GM12875 (cell line): ENCODE measurements around the gene DDX5.
"Not testable (repeated sequence)": the region's sequence is repeated elsewhere in the genome, so short reads cannot be mapped to it uniquely, and the experiment has no call there.

Experiments
- H3K4me3 ChIP-seq: one replicate; pipeline ENCODE4 v1.5.1; 2011; ENCODE audit warnings: low read depth, low read length, control low read depth
- CTCF ChIP-seq: IDR thresholded peaks from 2 replicates; pipeline ENCODE4 v1.5.1; 2011; ENCODE audit warnings: low read depth, mild to moderate bottlenecking, control low read depth, inconsistent platforms, low read length, moderate library complexity, borderline replicate concordance; ENCODE audit not compliant: insufficient read depth

The DDX5 gene

DNA sequence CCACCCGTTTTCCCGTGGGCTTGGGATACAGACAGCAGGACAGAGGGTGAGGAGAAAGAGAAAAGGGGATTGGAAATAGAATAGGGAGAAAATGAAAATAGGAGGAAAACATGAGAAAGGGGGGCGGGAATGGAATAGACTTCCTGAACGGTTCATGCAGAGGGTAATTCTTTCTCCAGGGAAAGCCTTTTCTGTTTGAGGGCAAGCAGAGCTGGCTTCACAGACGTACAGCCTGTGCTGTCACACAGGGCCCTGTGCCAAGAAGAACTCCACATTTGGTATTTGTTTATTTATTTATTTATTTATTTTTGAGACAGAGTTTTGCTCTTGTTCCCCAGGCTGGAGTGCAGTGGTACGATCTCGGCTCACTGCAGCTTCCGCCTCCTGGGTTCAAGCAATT lies 45.1 kb downstream of the DDX5 start:
- no peak for TF ChIP-seq CTCF
- no peak overlapping the region for H3K4me3 ChIP-seq

DNA sequence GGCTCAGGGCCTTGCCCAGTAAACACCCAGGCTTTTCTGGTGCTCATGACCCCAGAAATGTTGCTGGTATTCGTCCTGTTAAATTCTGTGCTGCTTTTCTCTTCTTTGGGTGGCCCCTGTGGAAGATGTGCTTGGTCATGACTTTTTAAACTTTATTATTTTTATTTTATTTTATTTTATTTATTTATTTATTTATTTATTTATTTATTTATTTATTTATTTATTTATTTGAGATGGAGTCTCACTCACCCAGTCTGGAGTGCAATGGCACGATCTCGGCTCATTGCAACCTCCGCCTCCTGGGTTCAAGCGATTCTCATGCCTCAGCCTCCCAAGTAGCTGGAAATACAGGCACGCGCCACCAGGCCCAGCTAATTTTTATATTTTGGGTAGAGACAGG lies 46.3 kb downstream of the DDX5 start:
- not testable (repeated sequence) for H3K4me3 ChIP-seq

- no peak for TF ChIP-seq CTCF
- H3K4me3 ChIP-seq: no peak overlapping the region
Observed at GRCh38 chr17:64459284-64459747, 46.8 kb downstream of the DDX5 start.

DNA sequence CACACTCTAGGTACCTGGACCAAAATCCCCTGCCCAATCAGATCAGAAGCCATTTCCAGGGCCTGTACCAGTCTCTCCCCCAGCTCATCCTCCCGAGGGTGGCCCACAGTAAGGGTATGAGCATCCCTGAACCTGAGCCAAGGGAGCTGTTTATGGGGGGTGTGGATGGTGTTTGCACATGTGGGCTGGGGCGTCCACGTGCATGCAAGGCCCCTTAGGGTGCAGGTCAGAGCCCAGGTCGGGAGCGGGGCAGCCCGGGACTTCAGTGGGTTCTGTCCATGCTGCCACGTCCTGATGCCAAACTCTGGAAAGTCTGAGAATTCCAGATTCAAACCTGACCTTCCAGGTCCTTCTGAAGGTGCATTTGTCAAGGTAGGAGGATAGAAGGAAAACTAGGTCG lies 47.3 kb downstream of the DDX5 start:
- TF ChIP-seq CTCF: no peak
- no peak overlapping the region for H3K4me3 ChIP-seq

DNA sequence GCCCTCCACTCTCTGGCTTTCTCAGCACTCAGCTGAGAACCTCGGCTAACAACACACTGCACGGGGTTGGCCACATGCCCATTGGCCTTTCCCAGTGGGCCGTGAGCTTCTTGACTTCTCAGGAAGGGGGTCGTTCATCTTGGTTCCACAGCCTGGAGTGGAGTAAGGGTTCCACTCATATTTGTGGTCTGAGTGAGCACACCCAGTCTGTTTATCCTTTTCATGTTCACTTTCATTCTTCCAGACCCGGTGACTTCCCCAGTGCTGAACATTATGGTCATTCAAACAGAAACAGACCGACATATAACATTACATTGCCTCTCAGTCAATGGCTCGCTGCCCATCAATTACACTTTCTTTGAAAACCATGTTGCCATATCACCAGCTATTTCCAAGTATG lies 48.9 kb downstream of the DDX5 start:
- no peak for TF ChIP-seq CTCF
- no peak overlapping the region for H3K4me3 ChIP-seq

DNA sequence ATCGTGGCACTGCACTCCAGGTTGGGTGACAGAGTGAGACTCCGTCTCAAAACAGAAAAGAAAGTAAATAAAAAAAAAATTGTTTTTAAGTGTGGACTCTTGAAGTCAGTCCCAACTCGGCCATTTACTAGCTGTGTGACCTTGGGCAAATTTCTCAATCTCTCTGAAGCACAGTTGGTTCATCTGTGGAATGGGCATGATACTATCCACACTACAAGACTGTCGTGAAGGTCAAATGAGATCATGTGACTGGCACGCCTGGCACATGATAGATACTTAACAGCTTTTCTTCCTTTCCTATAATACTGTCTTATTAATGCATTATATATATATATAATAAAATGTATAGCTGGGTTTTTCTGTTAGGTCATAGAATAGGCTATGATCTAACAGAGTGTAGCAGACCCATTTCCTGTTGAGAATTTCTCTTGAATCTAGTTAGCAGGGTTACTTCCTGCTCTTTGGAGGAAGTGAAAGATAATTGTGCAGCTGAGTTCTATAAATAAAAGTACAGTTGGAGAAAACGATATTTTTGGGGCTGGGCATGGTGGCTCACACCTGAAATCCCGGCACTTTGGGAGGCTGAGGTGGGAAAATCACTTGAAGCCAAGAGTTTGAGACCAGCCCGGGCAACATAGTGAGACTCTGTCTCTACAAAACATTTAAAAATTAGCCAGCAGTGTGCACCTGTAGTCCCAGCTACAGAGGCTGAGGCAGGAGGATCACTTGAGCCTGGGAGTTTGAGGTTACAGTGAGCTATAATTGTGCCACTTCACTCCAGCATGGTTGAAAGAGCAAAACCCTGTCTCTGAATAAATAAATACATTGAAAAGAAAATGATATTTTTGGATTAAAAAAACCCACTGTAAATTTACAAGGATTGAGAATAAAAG lies 49.9 kb downstream of the DDX5 start:
- TF ChIP-seq CTCF: no peak
- no peak overlapping the region for H3K4me3 ChIP-seq

DNA sequence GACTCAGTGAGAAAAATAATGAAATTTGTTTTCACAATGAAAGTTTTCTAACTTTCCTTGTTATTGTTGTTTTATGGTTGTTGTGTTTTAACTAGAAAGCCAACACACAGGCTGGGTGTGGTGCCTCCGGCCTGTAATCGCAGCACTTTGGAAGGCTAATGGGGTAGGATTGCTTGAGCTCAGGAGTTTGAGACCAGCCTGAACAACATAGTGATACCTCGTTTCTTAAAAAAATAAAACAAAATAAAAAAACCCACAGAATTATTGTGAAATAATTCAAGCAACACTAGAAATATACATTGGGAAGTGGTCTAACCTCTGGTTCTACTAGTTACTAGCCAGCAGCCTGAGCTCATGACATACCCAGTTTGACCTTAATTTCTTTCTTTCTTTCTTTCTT lies 56.5 kb downstream of the DDX5 start:
- H3K4me3 ChIP-seq: no peak overlapping the region
- TF ChIP-seq CTCF: no peak
